GM23338 (cell line): ENCODE measurements around the gene NHEJ1. TPM values are rescaled to one million over a fixed set of nuclear protein-coding genes. Genes with fewer than 3 reads are reported as not detected.

Source experiments
- ATAC-seq: fragments of 200-7000 bp; cut with Tn5 transposase; 3 replicates; pipeline ENCODE4 v1.9.1; 2020
- DNase-seq: peaks from one replicate; pipeline ENCODE4 v3.0.0-alpha.2; 2015; ENCODE audit warnings: low spot score
- H2AFZ ChIP-seq: fragments of 200-600 bp; sonication (generic); 2 replicates; pipeline ENCODE4 v1.8.0; 2016; ENCODE audit warnings: antibody characterized with exemption, mild to moderate bottlenecking, moderate library complexity
- H3F3A ChIP-seq: fragments of 200-600 bp; sonication (generic); replicated peaks from 2 replicates; pipeline ENCODE4 v1.8.0; 2017; ENCODE audit warnings: antibody characterized with exemption, mixed run types, low read depth
- H3K27ac ChIP-seq: fragments of 200-600 bp; sonication (generic); 2 replicates; pipeline ENCODE4 v1.6.1; 2016; ENCODE audit warnings: low read depth
- H3K27me3 ChIP-seq: fragments of 200-600 bp; sonication (generic); 2 replicates; pipeline ENCODE4 v1.8.0; 2016; ENCODE audit warnings: mild to moderate bottlenecking, mixed run types, moderate library complexity; ENCODE audit not compliant: insufficient read depth
- H3K36me3 ChIP-seq: fragments of 200-600 bp; sonication (generic); 2 replicates; pipeline ENCODE4 v1.8.0; 2016; ENCODE audit warnings: mild to moderate bottlenecking; ENCODE audit not compliant: insufficient read depth
- H3K4me1 ChIP-seq: fragments of 200-600 bp; sonication (generic); 2 replicates; pipeline ENCODE4 v1.8.0; 2016; ENCODE audit warnings: mild to moderate bottlenecking, moderate library complexity; ENCODE audit not compliant: insufficient read depth
- H3K4me2 ChIP-seq: fragments of 200-600 bp; sonication (generic); 2 replicates; pipeline ENCODE4 v1.7.1; 2017; ENCODE audit warnings: mixed run types
- H3K4me3 ChIP-seq: fragments of 200-600 bp; sonication (generic); 2 replicates; pipeline ENCODE4 v1.6.1; 2016; ENCODE audit warnings: mixed run types
- H3K79me2 ChIP-seq: fragments of 200-600 bp; sonication (generic); replicated peaks from 2 replicates; pipeline ENCODE4 v1.8.0; 2017; ENCODE audit warnings: mild to moderate bottlenecking; ENCODE audit not compliant: insufficient read depth
- H3K9me2 ChIP-seq: fragments of 200-600 bp; sonication (generic); 2 replicates; pipeline ENCODE4 v1.8.0; 2017; ENCODE audit not compliant: insufficient read depth
- H4K20me1 ChIP-seq: fragments of 200-600 bp; sonication (generic); replicated peaks from 2 replicates; pipeline ENCODE4 v1.8.0; 2017; ENCODE audit warnings: mild to moderate bottlenecking; ENCODE audit not compliant: insufficient read depth
- H3K27ac Mint-ChIP-seq: 2 replicates; pipeline ENCODE4 v1.8.0; 2020; ENCODE audit warnings: inconsistent platforms, mild to moderate bottlenecking, moderate library complexity, mixed read lengths
- H3K27me3 Mint-ChIP-seq: 3 replicates; pipeline ENCODE4 v1.8.0; 2022; ENCODE audit warnings: low read depth, mild to moderate bottlenecking, moderate library complexity, mixed read lengths, inconsistent platforms; ENCODE audit not compliant: insufficient read depth, poor library complexity
- H3K36me3 Mint-ChIP-seq: 3 replicates; pipeline ENCODE4 v1.8.0; 2021; ENCODE audit warnings: low read depth, mild to moderate bottlenecking, inconsistent platforms, moderate library complexity, mixed read lengths
- H3K4me1 Mint-ChIP-seq: 3 replicates; pipeline ENCODE4 v1.8.0; 2020; ENCODE audit warnings: mild to moderate bottlenecking, inconsistent platforms, mixed read lengths
- H3K4me3 Mint-ChIP-seq: 3 replicates; pipeline ENCODE4 v1.8.0; 2021; ENCODE audit warnings: moderate library complexity, mild to moderate bottlenecking, inconsistent platforms, mixed read lengths
- H3K9me3 Mint-ChIP-seq: 3 replicates; pipeline ENCODE4 v1.8.0; 2020; ENCODE audit warnings: moderate library complexity, mild to moderate bottlenecking, inconsistent platforms, mixed read lengths
- CREB1 ChIP-seq: fragments of 250-450 bp; sonication (Bioruptor Pico); IDR thresholded peaks from 2 replicates; pipeline ENCODE4 v1.5.0; 2020; ENCODE audit warnings: low read depth, mild to moderate bottlenecking, moderate library complexity
- CTCF ChIP-seq, 2 experiments: fragments of 200-600 bp in 1 of 2; sonication (generic) in 1 of 2; conservative IDR thresholded peaks; 2 replicates each; pipeline versions ENCODE4 v1.5.1 to v1.6.1; 2016 to 2017; ENCODE audit warnings: antibody characterized with exemption in 2 of 2, low read depth in 2 of 2, mild to moderate bottlenecking in 2 of 2, moderate library complexity in 1 of 2
- ETS1 ChIP-seq: IDR thresholded peaks from 2 replicates; pipeline ENCODE4 v1.6.1; 2016; ENCODE audit warnings: antibody characterized with exemption
- EZH2phosphoT487 ChIP-seq: fragments of 200-600 bp; sonication (generic); IDR thresholded peaks from one replicate; pipeline ENCODE4 v1.8.1; 2018; ENCODE audit warnings: antibody characterized with exemption; ENCODE audit not compliant: unreplicated experiment
- JUNB ChIP-seq: IDR thresholded peaks from one replicate; pipeline ENCODE4 v1.6.1; 2016; ENCODE audit warnings: antibody characterized with exemption; ENCODE audit not compliant: unreplicated experiment
- STAT1 ChIP-seq: IDR thresholded peaks from one replicate; pipeline ENCODE4 v1.6.1; 2016; ENCODE audit warnings: antibody characterized with exemption; ENCODE audit not compliant: unreplicated experiment
- ZNF114 ChIP-seq: fragments of 250-450 bp; sonication (Bioruptor Pico); IDR thresholded peaks from 2 replicates; pipeline ENCODE4 v1.5.0; 2020; ENCODE audit warnings: mild to moderate bottlenecking, moderate library complexity
- ZNF331 ChIP-seq: fragments of 250-450 bp; sonication (Bioruptor Pico); IDR thresholded peaks from 2 replicates; pipeline ENCODE4 v1.5.0; 2020; ENCODE audit warnings: low read depth, mild to moderate bottlenecking, moderate library complexity
- ZNF462 ChIP-seq: fragments of 250-450 bp; sonication (Bioruptor Pico); IDR thresholded peaks from 2 replicates; pipeline ENCODE4 v1.5.0; 2020; ENCODE audit warnings: mild to moderate bottlenecking, moderate library complexity
- polyA plus RNA-seq: library from polyadenylated mRNA; unstranded; fragments of >200 nt; fragmentation: Nextera tagmentation; extraction: Ambion mirVana; gene quantifications from 2 replicates; pipeline ENCODE4 v1.2.1, GENCODE V29; 2016
- total RNA-seq: library from RNA; depleted of rRNA; stranded (reverse); fragments of >200 nt; shearing (Covaris generic); gene quantifications from 2 replicates; pipeline ENCODE4 v1.2.3, GENCODE V29; 2014

NHEJ1 gene
- total and polyA plus RNA-seq, 2 experiments from 2014 or later: 19.6 to 30.6 TPM

GRCh38 chr2:219116776-219117646 is 43.6 kb downstream of the NHEJ1 start:
- Histone ChIP-seq H3K27ac (no peak overlapping the region), H3K9me2 (no peaks in the 10 kb centered on the region), H2AFZ (no peak overlapping the region), H3K4me3 (no peak overlapping the region), H3K27me3 (no peaks in the 10 kb centered on the region), H3K4me1 (no peaks in the 10 kb centered on the region), H4K20me1 (no peaks in the 10 kb centered on the region; the same call in 1 of the 2 replicates), H3K36me3 (no peaks in the 10 kb centered on the region), H3F3A (no peaks in the 10 kb centered on the region), H3K79me2 (no peaks in the 10 kb centered on the region), H3K4me2 (no peak overlapping the region)
- Mint-ChIP-seq H3K4me3 (no peak overlapping the region), H3K4me1 (peaks cover 7% of the 10 kb centered on the region; the same call in 2 of the 3 replicates), H3K9me3 (no peaks in the 10 kb centered on the region), H3K27ac (no peak overlapping the region), H3K27me3 (peaks cover 11% of the 10 kb centered on the region), H3K36me3 (no peaks in the 10 kb centered on the region)
- ATAC-seq: no peak
- TF ChIP-seq ZNF114 (CRISPR knock-in tag) (no peak), EZH2phosphoT487 (no peak), CTCF (conservative IDR thresholded peaks at IDR 0.05; ENCODE audit: low read depth in 2 of 2) (no peak), ZNF331 (no peak), STAT1 (no peak), JUNB (no peak), CREB1 (CRISPR knock-in tag) (no peak), ZNF462 (no peak), ETS1 (no peak)
- DNase-seq: no peak
